ENCODE data around the gene TEX29.

The TEX29 gene

GRCh38 chr13:111347438-111347837 is 27.0 kb downstream of the TEX29 start:
- no peaks in the 10 kb centered on the region for H3K27me3 ChIP-seq (replicated peaks)
- H3K36me3 ChIP-seq (replicated peaks), result no peaks in the 10 kb centered on the region
- H3K4me3 ChIP-seq (ENCODE audit: low read depth, low read length), result no peak overlapping the region
- in situ Hi-C loops (cut with HindIII; ENCODE audit: low pct_ligation_motif_present, low sequenced_read_pairs), result no loop called here
- no peak for TF ChIP-seq CTCF (IDR thresholded peaks at IDR 0.05; ENCODE audit: low read depth, low read length, missing control alignments)
- no peak overlapping the region for H3K27ac ChIP-seq
- DNase-seq, result no peak

GRCh38 chr13:111353508-111353907 is 33.1 kb downstream of the TEX29 start:
- Histone ChIP-seq H3K27me3 (replicated peaks) (no peaks in the 10 kb centered on the region), H3K27ac (no peak overlapping the region), H3K36me3 (replicated peaks) (no peaks in the 10 kb centered on the region), H3K4me3 (ENCODE audit: low read depth, low read length) (no peak overlapping the region)
- no peak for DNase-seq
- no peak for TF ChIP-seq CTCF (IDR thresholded peaks at IDR 0.05; ENCODE audit: low read depth, low read length, missing control alignments)
- in situ Hi-C loops (cut with HindIII; ENCODE audit: low pct_ligation_motif_present, low sequenced_read_pairs), result no loop called here

- Histone ChIP-seq H3K27ac (no peak overlapping the region), H3K36me3 (replicated peaks) (no peaks in the 10 kb centered on the region), H3K4me3 (ENCODE audit: low read depth, low read length) (no peak overlapping the region), H3K27me3 (replicated peaks) (no peaks in the 10 kb centered on the region)
- no peak for TF ChIP-seq CTCF (IDR thresholded peaks at IDR 0.05; ENCODE audit: low read depth, low read length, missing control alignments)
- DNase-seq, result no peak
- in situ Hi-C loops (cut with HindIII; ENCODE audit: low pct_ligation_motif_present, low sequenced_read_pairs), result no loop called here
These were observed 34.3 kb downstream of the TEX29 start for GRCh38 chr13:111354789-111355188.

- DNase-seq, result no peak
- in situ Hi-C loops (cut with HindIII; ENCODE audit: low pct_ligation_motif_present, low sequenced_read_pairs), result no loop called here
- Histone ChIP-seq H3K36me3 (replicated peaks) (no peaks in the 10 kb centered on the region), H3K27me3 (replicated peaks) (no peaks in the 10 kb centered on the region), H3K4me3 (ENCODE audit: low read depth, low read length) (no peak overlapping the region), H3K27ac (no peak overlapping the region)
- no peak for TF ChIP-seq CTCF (IDR thresholded peaks at IDR 0.05; ENCODE audit: low read depth, low read length, missing control alignments)
These were observed 36.4 kb downstream of the TEX29 start for GRCh38 chr13:111356795-111357194.

GRCh38 chr13:111359237-111359915 is 38.9 kb downstream of the TEX29 start:
- no peak for TF ChIP-seq CTCF (IDR thresholded peaks at IDR 0.05; ENCODE audit: low read depth, low read length, missing control alignments)
- Histone ChIP-seq H3K36me3 (replicated peaks) (no peaks in the 10 kb centered on the region), H3K27me3 (replicated peaks) (no peaks in the 10 kb centered on the region), H3K27ac (no peak overlapping the region), H3K4me3 (ENCODE audit: low read depth, low read length) (no peak overlapping the region)
- no peak for DNase-seq
- in situ Hi-C loops (cut with HindIII; ENCODE audit: low pct_ligation_motif_present, low sequenced_read_pairs), result no loop called here

- no peaks in the 10 kb centered on the region for H3K36me3 ChIP-seq (replicated peaks)
- no peak for DNase-seq
- in situ Hi-C loops (cut with HindIII; ENCODE audit: low pct_ligation_motif_present, low sequenced_read_pairs), result no loop called here
- no peaks in the 10 kb centered on the region for H3K27me3 ChIP-seq (replicated peaks)
- no peak overlapping the region for H3K27ac ChIP-seq
- no peak overlapping the region for H3K4me3 ChIP-seq (ENCODE audit: low read depth, low read length)
- TF ChIP-seq CTCF (IDR thresholded peaks at IDR 0.05; ENCODE audit: low read depth, low read length, missing control alignments), result no peak
These were observed 39.5 kb downstream of the TEX29 start for GRCh38 chr13:111359930-111360329.
